Large intestine (tissue), 3 donors: Measurements from ENCODE around the gene G6PC1. TPM values are rescaled to one million over a fixed set of nuclear protein-coding genes. Genes with fewer than 3 reads are reported as not detected.
"Not testable (repeated sequence)": the region's sequence is repeated elsewhere in the genome, so short reads cannot be mapped to it uniquely, and the experiment has no call there.

Experiments used
- DNase-seq, 2 donors: peaks; one replicate each; pipeline versions ENCODE4 v3.0.0 to v3.0.0-alpha.2; 2013
- H3K27ac ChIP-seq: one replicate; pipeline ENCODE4 v1.5.1; 2013; ENCODE audit warnings: low read length
- H3K27me3 ChIP-seq: 2 replicates; pipeline ENCODE4 v1.6.1; 2013; ENCODE audit warnings: low read length; ENCODE audit not compliant: control insufficient read depth, insufficient read depth
- H3K36me3 ChIP-seq: 2 replicates; pipeline ENCODE4 v1.6.1; 2013; ENCODE audit warnings: low read length; ENCODE audit not compliant: control insufficient read depth, insufficient read depth
- H3K4me1 ChIP-seq: one replicate; pipeline ENCODE4 v1.6.1; 2013; ENCODE audit warnings: low read length; ENCODE audit not compliant: control insufficient read depth, insufficient read depth
- H3K4me3 ChIP-seq: one replicate; pipeline ENCODE4 v1.5.1; 2013; ENCODE audit warnings: low read length
- H3K9me3 ChIP-seq: one replicate; pipeline ENCODE4 v1.6.1; 2013; ENCODE audit warnings: mild to moderate bottlenecking, low read depth, low read length, moderate library complexity; ENCODE audit not compliant: control insufficient read depth
- WGBS: methylation state at CpG from one replicate; pipeline ENCODE4 v1.1.5; 2013; ENCODE audit warnings: low lambda C conversion rate; ENCODE audit not compliant: insufficient coverage; 5-methylcytosine and 5-hydroxymethylcytosine counted together
- polyA plus RNA-seq: library from polyadenylated mRNA; unstranded; fragments of 120-200 nt; gene quantifications from one replicate; pipeline ENCODE4 v1.2.1, GENCODE V29; 2013

The G6PC1 gene
- polyA plus RNA-seq, 1 donor, result 1.5 TPM

GRCh38 chr17:42904110-42904469 is 3.5 kb downstream of the G6PC1 start:
- no peaks in the 10 kb centered on the region for H3K9me3 ChIP-seq
- H3K36me3 ChIP-seq, result no peaks in the 10 kb centered on the region
- H3K27ac ChIP-seq, result no peak overlapping the region
- no peak overlapping the region for H3K4me3 ChIP-seq
- peaks cover 15% of the 10 kb centered on the region for H3K4me1 ChIP-seq
- no peaks in the 10 kb centered on the region for H3K27me3 ChIP-seq
- no CpG with 5 or more reads among the region's 6 CpGs for WGBS
- DNase-seq, result no peak

GRCh38 chr17:42906772-42907446 is 6.3 kb downstream of the G6PC1 start:
- no peaks in the 10 kb centered on the region for H3K27me3 ChIP-seq
- 93% methylated on average over 5 of the region's 8 CpGs for WGBS
- DNase-seq, result no peak

GRCh38 chr17:42908872-42909700 is 8.5 kb downstream of the G6PC1 start:
- Histone ChIP-seq H3K4me3 (no peak overlapping the region), H3K27me3 (no peaks in the 10 kb centered on the region), H3K4me1 (peaks cover 8% of the 10 kb centered on the region), H3K27ac (no peak overlapping the region), H3K36me3 (no peaks in the 10 kb centered on the region), H3K9me3 (no peaks in the 10 kb centered on the region)
- DNase-seq, result no peak
- WGBS, result no CpG with 5 or more reads among the region's 7 CpGs

More at GRCh38 chr17:42906772-42907446, 6.3 kb downstream of the G6PC1 start:
- Histone ChIP-seq H3K27ac (no peak overlapping the region), H3K4me1 (no peaks in the 10 kb centered on the region), H3K9me3 (no peaks in the 10 kb centered on the region), H3K4me3 (no peak overlapping the region), H3K36me3 (no peaks in the 10 kb centered on the region)

- peak in 1 of 2 donors; percentile 24 for DNase-seq
- no CpG with 5 or more reads among the region's 2 CpGs for WGBS
- Histone ChIP-seq H3K27ac (peak overlapping the region; percentile 13), H3K36me3 (no peaks in the 10 kb centered on the region), H3K27me3 (no peaks in the 10 kb centered on the region), H3K4me1 (peaks cover 30% of the 10 kb centered on the region), H3K4me3 (no peak overlapping the region), H3K9me3 (no peaks in the 10 kb centered on the region)
These were observed 12.9 kb downstream of the G6PC1 start for GRCh38 chr17:42913522-42913921.

GRCh38 chr17:42913981-42914617 is 13.5 kb downstream of the G6PC1 start:
- H3K4me1 ChIP-seq, result peaks cover 36% of the 10 kb centered on the region
- no CpG with 5 or more reads among the region's 3 CpGs for WGBS
- H3K4me3 ChIP-seq, result no peak overlapping the region
- H3K27me3 ChIP-seq, result no peaks in the 10 kb centered on the region
- peak overlapping the region; percentile 13 for H3K27ac ChIP-seq
- H3K9me3 ChIP-seq, result no peaks in the 10 kb centered on the region
- peak; percentile 60 to 81 for DNase-seq
- H3K36me3 ChIP-seq, result no peaks in the 10 kb centered on the region

GRCh38 chr17:42915288-42915687 is 14.7 kb downstream of the G6PC1 start:
- H3K9me3 ChIP-seq, H3K36me3 ChIP-seq, H3K27ac ChIP-seq, H3K27me3 ChIP-seq, H3K4me3 ChIP-seq, DNase-seq: not testable (repeated sequence)
- 100% methylated on average over 1 of the region's 6 CpGs for WGBS
- H3K4me1 ChIP-seq, result peaks cover 46% of the 10 kb centered on the region

GRCh38 chr17:42916388-42917235 is 16.0 kb downstream of the G6PC1 start:
- H3K27me3 ChIP-seq, H3K36me3 ChIP-seq: not testable (repeated sequence)
- peaks cover 57% of the 10 kb centered on the region for H3K4me1 ChIP-seq

GRCh38 chr17:42917236-42917603 is 16.6 kb downstream of the G6PC1 start:
- Histone ChIP-seq H3K4me1 (peaks cover 60% of the 10 kb centered on the region), H3K36me3 (no peaks in the 10 kb centered on the region), H3K4me3 (no peak overlapping the region), H3K27me3 (no peaks in the 10 kb centered on the region), H3K9me3 (no peaks in the 10 kb centered on the region), H3K27ac (peak overlapping the region; percentile 39)
- no peak for DNase-seq
- WGBS, result 58% methylated on average over 2 of the region's 8 CpGs

More at GRCh38 chr17:42916388-42917235, 16.0 kb downstream of the G6PC1 start:
- not testable (repeated sequence) for H3K4me3 ChIP-seq, H3K27ac ChIP-seq, DNase-seq, H3K9me3 ChIP-seq
- 92% methylated on average over 2 of the region's 4 CpGs for WGBS

GRCh38 chr17:42918902-42919521 is 18.4 kb downstream of the G6PC1 start:
- Histone ChIP-seq H3K36me3 (no peaks in the 10 kb centered on the region), H3K9me3 (no peaks in the 10 kb centered on the region), H3K27ac (peak overlapping the region; percentile 87), H3K27me3 (no peaks in the 10 kb centered on the region), H3K4me1 (peaks cover 52% of the 10 kb centered on the region), H3K4me3 (no peak overlapping the region)
- peak in 1 of 2 donors; percentile 62 for DNase-seq
- WGBS, result 0% methylated on average over 1 of the region's 3 CpGs
